ENCODE data around the gene OBSCN. TPM values are rescaled to one million over a fixed set of nuclear protein-coding genes. Genes with fewer than 3 reads are reported as not detected.

Gene OBSCN
- total RNA-seq, 1 donor from 2014 or later = 25.7 TPM

DNA sequence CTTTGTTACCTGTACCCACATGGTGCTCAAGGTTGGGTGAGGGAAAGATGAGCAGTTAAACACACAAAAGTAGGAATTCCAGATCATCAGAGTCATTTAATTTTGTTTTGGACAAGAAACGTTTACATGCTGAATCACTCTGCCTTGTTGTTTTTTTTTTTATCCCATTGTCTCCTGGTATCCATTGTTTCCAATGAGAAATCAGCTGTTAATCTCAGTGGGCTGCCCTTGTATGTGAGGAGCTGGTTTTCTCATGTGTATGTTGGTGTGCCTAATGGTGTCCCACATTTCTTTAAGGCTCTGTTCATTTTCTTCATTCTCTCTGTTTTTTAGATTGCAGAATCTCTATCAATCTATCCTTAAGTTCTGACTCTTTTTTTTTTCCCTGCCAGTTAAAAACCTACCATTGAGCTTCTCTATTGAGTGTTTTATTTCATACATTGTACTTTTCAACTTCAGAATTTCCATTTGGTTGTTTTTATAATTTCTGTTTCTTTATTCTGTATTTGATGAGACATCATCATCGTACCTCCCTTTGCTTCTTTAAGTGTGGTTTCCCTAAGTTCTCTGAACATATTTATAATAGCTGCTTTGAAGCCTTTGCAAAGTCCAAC is 8.8 kb upstream of the OBSCN start:
- Mint-ChIP-seq H3K27me3 (ENCODE audit: unreplicated experiment) (no peaks in the 10 kb centered on the region), H3K4me1 (ENCODE audit: low read depth, unreplicated experiment) (no peaks in the 10 kb centered on the region), H3K36me3 (ENCODE audit: unreplicated experiment) (peaks cover 20% of the 10 kb centered on the region)

DNA sequence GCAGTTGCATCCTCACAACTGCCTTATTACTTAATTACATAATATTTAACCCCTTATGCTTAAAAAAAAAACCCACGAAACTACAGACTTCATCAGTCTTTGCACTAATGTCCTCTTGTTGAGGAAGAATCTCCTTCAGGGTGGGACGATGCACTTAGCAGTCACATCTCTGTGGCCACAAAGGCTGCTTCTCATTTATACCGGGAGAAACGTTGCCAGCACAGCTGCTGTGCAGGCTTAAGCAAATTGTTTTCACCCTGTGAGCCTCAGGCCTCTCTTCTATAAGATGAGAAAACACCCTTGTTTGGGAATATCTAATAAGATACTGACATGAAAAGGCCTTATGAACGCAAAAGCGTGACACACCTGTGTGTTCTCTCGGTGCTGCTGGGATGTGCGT is 2.9 kb upstream of the OBSCN start:
- H3K36me3 Mint-ChIP-seq (ENCODE audit: unreplicated experiment) = peaks cover 6% of the 10 kb centered on the region
- H3K27ac Mint-ChIP-seq (ENCODE audit: unreplicated experiment) = no peak overlapping the region
- no peaks in the 10 kb centered on the region for H3K27me3 Mint-ChIP-seq (ENCODE audit: unreplicated experiment)
- no peak overlapping the region for H3K4me3 Mint-ChIP-seq (ENCODE audit: unreplicated experiment)
- H3K9me3 Mint-ChIP-seq (ENCODE audit: unreplicated experiment) = peaks cover 3% of the 10 kb centered on the region
- H3K4me1 Mint-ChIP-seq (ENCODE audit: low read depth, unreplicated experiment) = peaks cover 1% of the 10 kb centered on the region
- DNase-seq = no peak
- TF ChIP-seq, protein P1, sequence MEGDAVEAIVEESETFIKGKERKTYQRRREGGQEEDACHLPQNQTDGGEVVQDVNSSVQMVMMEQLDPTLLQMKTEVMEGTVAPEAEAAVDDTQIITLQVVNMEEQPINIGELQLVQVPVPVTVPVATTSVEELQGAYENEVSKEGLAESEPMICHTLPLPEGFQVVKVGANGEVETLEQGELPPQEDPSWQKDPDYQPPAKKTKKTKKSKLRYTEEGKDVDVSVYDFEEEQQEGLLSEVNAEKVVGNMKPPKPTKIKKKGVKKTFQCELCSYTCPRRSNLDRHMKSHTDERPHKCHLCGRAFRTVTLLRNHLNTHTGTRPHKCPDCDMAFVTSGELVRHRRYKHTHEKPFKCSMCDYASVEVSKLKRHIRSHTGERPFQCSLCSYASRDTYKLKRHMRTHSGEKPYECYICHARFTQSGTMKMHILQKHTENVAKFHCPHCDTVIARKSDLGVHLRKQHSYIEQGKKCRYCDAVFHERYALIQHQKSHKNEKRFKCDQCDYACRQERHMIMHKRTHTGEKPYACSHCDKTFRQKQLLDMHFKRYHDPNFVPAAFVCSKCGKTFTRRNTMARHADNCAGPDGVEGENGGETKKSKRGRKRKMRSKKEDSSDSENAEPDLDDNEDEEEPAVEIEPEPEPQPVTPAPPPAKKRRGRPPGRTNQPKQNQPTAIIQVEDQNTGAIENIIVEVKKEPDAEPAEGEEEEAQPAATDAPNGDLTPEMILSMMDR (IDR thresholded peaks at IDR 0.05; ENCODE audit: partially characterized antibody, unreplicated experiment) = no peak

More for the DNA sequence above, 8.8 kb upstream of the OBSCN start:
- DNase-seq = no peak
- Mint-ChIP-seq H3K9me3 (ENCODE audit: unreplicated experiment) (peaks cover 17% of the 10 kb centered on the region), H3K27ac (ENCODE audit: unreplicated experiment) (no peak overlapping the region), H3K4me3 (ENCODE audit: unreplicated experiment) (no peak overlapping the region)
- TF ChIP-seq, protein P1 (IDR thresholded peaks at IDR 0.05; ENCODE audit: partially characterized antibody, unreplicated experiment) = no peak

DNA sequence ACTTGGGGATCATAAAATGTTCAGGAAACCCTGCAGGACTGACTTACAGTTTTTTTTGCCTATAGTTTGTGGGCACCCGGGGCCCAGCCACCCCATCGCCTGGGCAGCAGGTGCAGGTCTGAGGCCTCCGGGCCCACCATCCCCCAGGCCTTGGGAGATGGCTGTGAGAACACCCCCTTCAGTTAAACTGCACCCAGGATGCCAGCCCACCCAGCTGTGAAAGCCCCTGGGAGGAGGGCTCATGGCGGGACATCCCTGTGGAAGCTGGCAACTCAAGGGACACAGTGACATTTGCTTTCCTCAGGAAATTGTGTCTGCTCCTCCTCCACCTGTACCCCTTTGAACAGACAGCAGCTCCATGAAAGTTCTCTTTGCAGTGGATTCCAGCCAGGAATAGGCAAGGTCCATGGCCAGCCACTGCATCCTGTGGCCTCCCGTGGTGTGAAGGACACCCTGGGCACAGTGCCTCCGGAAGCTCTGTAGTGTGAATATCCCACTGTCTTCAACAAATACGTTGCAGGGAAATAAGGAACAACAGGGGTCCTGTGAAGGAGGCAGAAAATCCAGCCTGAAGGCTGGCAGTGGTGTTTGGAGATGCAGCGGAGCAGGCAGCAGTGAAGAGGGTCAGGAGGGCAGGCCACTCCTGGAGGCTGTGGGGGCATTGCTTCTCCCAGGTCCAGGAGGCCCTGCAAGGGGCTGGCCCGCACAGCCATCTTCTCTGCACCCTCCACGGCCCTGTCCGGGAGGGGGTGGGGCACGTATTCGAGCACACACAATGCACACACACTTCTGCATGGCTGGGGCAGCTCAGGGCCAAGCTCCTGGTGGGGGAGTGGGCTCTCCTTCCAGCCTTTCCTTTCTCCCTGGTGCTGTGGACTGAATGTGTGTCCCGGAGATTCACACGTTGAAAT is 2.1 kb upstream of the OBSCN start:
- Mint-ChIP-seq H3K4me3 (ENCODE audit: unreplicated experiment) (no peak overlapping the region), H3K4me1 (ENCODE audit: low read depth, unreplicated experiment) (peaks cover 1% of the 10 kb centered on the region), H3K27me3 (ENCODE audit: unreplicated experiment) (no peaks in the 10 kb centered on the region), H3K9me3 (ENCODE audit: unreplicated experiment) (peaks cover 3% of the 10 kb centered on the region), H3K36me3 (ENCODE audit: unreplicated experiment) (peaks cover 6% of the 10 kb centered on the region), H3K27ac (ENCODE audit: unreplicated experiment) (no peak overlapping the region)
- TF ChIP-seq, protein P1 (IDR thresholded peaks at IDR 0.05; ENCODE audit: partially characterized antibody, unreplicated experiment) = no peak
- DNase-seq = no peak

DNA sequence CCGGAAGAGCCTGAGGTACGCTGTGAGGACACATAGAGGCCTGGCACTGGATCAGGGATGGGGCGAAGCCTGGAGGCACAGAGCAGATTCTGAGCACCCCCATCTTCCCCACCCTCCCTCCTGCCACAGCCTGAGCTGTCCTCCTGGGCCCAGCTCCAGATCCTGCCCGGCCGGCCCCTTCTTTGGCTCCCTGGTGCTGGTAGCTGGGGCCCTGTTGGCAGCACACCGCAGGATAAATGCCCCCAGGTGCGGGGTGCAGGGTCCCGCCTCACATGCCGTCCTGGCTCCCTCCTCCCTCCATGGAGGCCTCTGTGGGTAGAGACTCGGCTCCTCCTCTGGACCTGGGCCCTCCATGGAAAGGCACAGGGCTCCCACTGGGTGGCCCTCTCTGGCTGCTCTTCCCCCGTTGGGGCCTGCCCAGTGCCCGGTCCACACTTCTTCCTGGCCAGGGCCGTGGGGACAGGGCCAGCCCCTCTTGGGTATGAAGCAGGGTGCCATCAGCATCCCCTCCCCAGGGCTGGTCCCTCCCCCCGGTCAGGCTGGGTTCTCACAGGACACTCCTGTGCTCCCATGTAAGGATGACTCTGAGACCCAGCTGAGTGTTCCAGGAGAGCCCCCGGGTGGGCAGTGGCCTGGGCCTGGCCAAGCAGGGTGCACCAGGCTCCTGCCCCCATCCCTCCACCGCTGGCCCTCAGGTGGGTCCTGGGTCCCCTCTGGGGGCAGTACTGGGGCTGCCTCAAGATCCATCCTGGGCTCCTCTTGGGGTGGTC is 1.1 kb upstream of the OBSCN start:
- Mint-ChIP-seq H3K27me3 (ENCODE audit: unreplicated experiment) (no peaks in the 10 kb centered on the region), H3K9me3 (ENCODE audit: unreplicated experiment) (peaks cover 1% of the 10 kb centered on the region), H3K27ac (ENCODE audit: unreplicated experiment) (no peak overlapping the region), H3K4me1 (ENCODE audit: low read depth, unreplicated experiment) (peaks cover 1% of the 10 kb centered on the region), H3K36me3 (ENCODE audit: unreplicated experiment) (peaks cover under 1% of the 10 kb centered on the region), H3K4me3 (ENCODE audit: unreplicated experiment) (no peak overlapping the region)
- TF ChIP-seq, protein P1 (IDR thresholded peaks at IDR 0.05; ENCODE audit: partially characterized antibody, unreplicated experiment) = no peak
- DNase-seq = no peak

Measured in glutamatergic neuron (in vitro differentiated cells).